ENCODE results near the gene GINS1. TPM values are rescaled to one million over a fixed set of nuclear protein-coding genes. Genes with fewer than 3 reads are reported as not detected.

Gene GINS1
- total RNA-seq, 1 experiment from 2014 or later = 74.3 TPM

DNA sequence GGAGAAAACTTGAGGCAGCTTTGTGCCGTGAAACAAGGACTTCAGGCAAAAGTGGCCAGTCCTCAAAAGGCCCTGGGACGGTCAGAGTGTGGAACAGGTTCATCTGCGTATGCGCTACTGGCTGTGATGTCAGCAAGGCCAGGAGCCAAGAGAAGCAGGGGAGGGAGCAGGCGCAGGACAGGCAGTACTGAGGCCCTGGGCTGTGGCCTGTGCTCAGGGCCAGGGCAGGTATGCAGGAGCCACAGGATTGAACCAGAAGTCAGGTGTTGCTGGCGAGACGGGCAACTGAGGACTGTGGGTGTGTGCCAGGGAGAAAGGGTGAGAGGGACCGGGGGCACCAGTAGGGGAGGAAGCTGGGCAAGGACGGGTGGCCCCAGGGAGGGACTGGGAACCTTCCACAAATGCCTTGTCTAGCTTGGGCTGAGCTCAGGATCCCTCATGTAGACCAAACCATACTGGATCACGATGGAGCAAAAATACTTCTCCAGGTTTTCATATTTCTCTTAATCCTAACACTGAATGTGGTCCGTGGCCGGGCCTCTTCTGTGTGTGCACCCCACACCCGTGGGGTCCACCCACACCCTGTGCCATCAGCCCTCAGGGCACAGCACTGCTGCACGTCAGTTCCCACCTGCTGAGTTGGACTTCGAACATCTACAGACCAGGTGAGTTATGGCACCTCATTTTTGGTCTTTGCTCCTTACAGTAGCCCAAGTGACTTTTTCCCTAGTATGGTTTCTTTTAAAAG is 46.9 kb downstream of the GINS1 start:
- H4K5ac ChIP-seq (ENCODE audit: insufficient read length, low read depth, low read length) = no peak overlapping the region
- H3K18ac ChIP-seq (ENCODE audit: insufficient read length, low read depth, low read length) = no peak overlapping the region
- no peak overlapping the region for H3K27ac ChIP-seq (ENCODE audit: insufficient read length, low read depth, low read length)
- TF ChIP-seq, protein P1, sequence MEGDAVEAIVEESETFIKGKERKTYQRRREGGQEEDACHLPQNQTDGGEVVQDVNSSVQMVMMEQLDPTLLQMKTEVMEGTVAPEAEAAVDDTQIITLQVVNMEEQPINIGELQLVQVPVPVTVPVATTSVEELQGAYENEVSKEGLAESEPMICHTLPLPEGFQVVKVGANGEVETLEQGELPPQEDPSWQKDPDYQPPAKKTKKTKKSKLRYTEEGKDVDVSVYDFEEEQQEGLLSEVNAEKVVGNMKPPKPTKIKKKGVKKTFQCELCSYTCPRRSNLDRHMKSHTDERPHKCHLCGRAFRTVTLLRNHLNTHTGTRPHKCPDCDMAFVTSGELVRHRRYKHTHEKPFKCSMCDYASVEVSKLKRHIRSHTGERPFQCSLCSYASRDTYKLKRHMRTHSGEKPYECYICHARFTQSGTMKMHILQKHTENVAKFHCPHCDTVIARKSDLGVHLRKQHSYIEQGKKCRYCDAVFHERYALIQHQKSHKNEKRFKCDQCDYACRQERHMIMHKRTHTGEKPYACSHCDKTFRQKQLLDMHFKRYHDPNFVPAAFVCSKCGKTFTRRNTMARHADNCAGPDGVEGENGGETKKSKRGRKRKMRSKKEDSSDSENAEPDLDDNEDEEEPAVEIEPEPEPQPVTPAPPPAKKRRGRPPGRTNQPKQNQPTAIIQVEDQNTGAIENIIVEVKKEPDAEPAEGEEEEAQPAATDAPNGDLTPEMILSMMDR (conservative IDR thresholded peaks at IDR 0.05) = no peak
- H3K14ac ChIP-seq (ENCODE audit: insufficient read depth, low read length) = no peak overlapping the region
- DNase-seq = no peak
- H3K9ac ChIP-seq (ENCODE audit: extremely low read depth, insufficient read length, low read length) = no peak overlapping the region
- no peak overlapping the region for H4K8ac ChIP-seq (replicated peaks; ENCODE audit: insufficient read length, low read depth, low read length)
- H3K4me3 Mint-ChIP-seq = no peak overlapping the region
- H2AFZ ChIP-seq (ENCODE audit: low read length) = no peak overlapping the region
- H3K56ac ChIP-seq (ENCODE audit: insufficient read length, low read depth, low read length) = no peak overlapping the region
- no peaks in the 10 kb centered on the region for H3K9me3 ChIP-seq (ENCODE audit: control insufficient read depth, low read depth, low read length)
- H3K4me1 Mint-ChIP-seq = no peaks in the 10 kb centered on the region
- no peaks in the 10 kb centered on the region for H3K27me3 Mint-ChIP-seq (ENCODE audit: low read depth)
- H3K79me1 ChIP-seq (ENCODE audit: insufficient read depth, low read depth, low read length, poor library complexity, severe bottlenecking) = no peaks in the 10 kb centered on the region
- no peaks in the 10 kb centered on the region for H3K27me3 ChIP-seq (ENCODE audit: insufficient read depth, low read length)
- no peak overlapping the region for H3K23ac ChIP-seq (ENCODE audit: insufficient read length, low read depth, low read length)
- peaks cover 50 to 83% (median 79%) of the 10 kb centered on the region in 3 experiments for H3K36me3 Mint-ChIP-seq (ENCODE audit: insufficient read depth in 1 of 3, low read depth in 3 of 3)
- H2AK5ac ChIP-seq (ENCODE audit: insufficient read length, low read length) = no peak overlapping the region
- no peak overlapping the region; a peak in 1 of 7 replicates for H3K27ac Mint-ChIP-seq
- H3K4me2 ChIP-seq (ENCODE audit: insufficient read depth, insufficient read length, low read length) = no peak overlapping the region
- no CpG with 5 or more reads among the region's 15 CpGs for WGBS (ENCODE audit: extremely low coverage, insufficient read length, low lambda C conversion rate)
- no peaks in the 10 kb centered on the region for H3K79me2 ChIP-seq (ENCODE audit: insufficient read depth, low read length)
- no peaks in the 10 kb centered on the region for H3K23me2 ChIP-seq (ENCODE audit: insufficient read length, low read depth, low read length, poor library complexity, severe bottlenecking)
- no peak overlapping the region for H2BK15ac ChIP-seq (ENCODE audit: low read depth, low read length)
- H3K9me3 Mint-ChIP-seq = peaks cover 0 to 15% of the 10 kb centered on the region in 2 experiments; a peak in 2 of 5 replicates
- no peak overlapping the region for H2BK12ac ChIP-seq (ENCODE audit: insufficient read length, low read depth, low read length)
- H2BK120ac ChIP-seq (ENCODE audit: low read depth, low read length, poor library complexity, severe bottlenecking) = no peak overlapping the region
- no peak overlapping the region for H2BK5ac ChIP-seq (ENCODE audit: insufficient read length, low read length)
- H3K4ac ChIP-seq (ENCODE audit: low read depth, low read length) = no peak overlapping the region
- H4K91ac ChIP-seq (ENCODE audit: insufficient read length, low read depth, low read length) = no peak overlapping the region
- no peak overlapping the region for H3T11ph ChIP-seq (ENCODE audit: low read length)
- H2BK20ac ChIP-seq (ENCODE audit: low read depth, low read length, poor library complexity, severe bottlenecking) = no peak overlapping the region
- H4K20me1 ChIP-seq (ENCODE audit: control insufficient read depth, insufficient read depth, insufficient read length) = no peaks in the 10 kb centered on the region
- no peaks in the 10 kb centered on the region for H3K4me1 ChIP-seq (ENCODE audit: insufficient read depth, low read length)
